ENCODE measurements around the gene DACT2.
"Not testable (repeated sequence)": the region's sequence is repeated elsewhere in the genome, so short reads cannot be mapped to it uniquely, and the experiment has no call there.

The DACT2 gene, protein sequence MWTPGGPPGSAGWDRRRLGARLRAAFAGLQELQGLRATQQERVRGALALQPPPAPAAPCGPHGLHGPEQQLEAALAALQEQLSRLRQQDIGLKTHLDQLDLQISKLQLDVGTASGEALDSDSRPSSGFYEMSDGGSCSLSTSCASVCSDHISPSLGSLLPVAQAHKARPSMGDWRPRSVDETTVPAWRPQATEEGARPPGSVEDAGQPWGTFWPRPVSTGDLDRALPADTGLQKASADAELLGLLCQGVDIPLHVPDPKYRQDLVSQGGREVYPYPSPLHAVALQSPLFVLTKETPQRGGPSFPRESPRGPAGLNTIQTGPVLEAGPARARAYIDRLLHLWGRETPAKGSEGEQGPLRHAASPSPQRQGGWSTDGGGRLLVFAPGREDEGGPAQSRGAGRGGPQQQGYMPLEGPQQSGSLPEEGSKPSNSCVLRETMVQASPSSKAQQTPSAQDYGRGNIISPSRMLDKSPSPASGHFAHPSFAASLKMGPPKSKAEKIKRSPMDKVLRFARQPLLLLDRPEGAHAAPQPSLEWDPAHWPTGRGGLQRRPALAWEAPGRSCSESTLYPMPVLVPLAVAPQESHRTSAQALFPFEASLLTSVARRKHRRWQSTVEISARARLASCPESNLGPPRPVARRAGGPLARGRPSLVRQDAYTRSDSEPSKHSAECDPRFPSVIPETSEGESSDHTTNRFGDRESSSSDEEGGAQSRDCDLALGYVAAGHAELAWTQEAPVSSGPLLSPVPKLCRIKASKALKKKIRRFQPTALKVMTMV

DNA sequence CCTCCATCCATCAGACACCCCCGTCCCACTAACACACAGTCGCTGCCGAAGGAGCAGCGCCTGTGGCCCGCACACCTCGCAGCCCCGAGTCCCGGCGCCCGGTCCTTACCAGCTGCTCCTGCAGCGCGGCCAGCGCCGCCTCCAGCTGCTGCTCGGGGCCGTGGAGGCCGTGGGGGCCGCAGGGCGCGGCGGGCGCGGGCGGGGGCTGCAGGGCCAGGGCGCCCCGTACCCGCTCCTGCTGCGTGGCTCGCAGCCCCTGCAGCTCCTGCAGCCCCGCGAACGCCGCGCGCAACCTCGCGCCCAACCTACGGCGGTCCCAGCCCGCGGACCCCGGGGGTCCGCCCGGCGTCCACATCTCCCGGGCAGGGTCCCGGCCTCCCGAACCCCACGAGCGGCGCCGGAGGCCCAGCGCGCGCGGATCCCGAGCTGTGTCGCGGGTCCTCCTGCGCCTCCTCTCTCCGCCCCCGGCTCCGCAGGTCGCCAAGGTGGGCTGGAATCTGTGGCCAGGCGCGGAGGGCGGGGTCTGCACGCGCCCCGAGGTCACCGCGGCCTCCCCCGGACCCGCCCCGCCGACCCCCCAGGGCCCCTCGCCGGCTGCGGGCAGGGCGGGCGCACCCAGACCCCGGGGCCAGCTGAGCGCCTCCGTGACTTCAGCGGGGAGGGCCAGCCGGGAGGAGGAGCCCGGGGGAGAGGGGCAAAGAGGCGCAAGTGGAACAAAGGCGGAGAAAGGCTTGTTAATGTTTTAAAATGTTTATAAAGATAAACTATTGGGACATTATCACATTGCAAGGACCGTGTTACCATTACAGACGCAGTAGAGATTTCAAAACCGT, at the start of gene DACT2:
DACT2 (minus strand) TSS at position 499 of the 833 bp plus-strand sequence; CDS start at position 355, 144 bp downstream.
- DNase-seq, result no peak

GRCh38 chr6:168368936-168369335, 49.4 kb upstream of the DACT2 start:
- no peak for DNase-seq

DNA sequence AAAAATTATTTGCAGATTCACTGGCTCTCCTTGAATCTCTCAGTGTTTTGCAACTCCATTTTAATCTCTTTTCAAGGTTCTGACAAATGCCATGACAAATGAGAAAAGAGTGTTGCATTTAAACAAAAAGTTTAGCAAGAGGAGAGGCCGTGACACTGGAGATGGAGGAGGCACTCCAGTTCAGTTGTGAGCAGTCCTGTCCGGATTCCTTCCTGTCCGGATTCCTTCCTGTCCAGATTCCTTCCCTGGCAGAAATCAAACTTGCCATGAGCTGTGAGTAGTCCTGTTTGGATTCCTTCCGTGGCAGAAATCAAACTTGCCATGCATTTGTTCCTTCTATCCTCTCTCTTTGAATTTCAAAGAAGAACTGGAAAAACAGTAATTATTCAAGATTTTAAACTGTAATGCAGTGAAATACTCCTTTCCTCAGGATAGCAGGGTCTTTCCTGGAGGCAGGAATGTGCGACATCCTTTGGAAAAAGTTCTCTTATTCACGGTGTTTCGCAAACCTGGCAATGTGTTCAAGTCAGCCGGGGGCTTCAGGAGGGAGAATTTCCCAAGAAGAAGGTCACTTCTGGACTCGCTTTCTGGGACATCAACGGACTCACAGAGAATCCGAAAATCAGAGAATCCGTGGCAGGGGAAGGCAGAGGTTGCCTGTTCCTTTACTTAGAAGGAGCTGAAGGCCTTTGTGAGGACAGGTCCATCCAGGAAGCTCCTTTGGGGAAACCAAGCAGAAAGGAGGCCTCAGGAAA, 48.7 kb upstream of the DACT2 start:
- no peak for DNase-seq

DNA sequence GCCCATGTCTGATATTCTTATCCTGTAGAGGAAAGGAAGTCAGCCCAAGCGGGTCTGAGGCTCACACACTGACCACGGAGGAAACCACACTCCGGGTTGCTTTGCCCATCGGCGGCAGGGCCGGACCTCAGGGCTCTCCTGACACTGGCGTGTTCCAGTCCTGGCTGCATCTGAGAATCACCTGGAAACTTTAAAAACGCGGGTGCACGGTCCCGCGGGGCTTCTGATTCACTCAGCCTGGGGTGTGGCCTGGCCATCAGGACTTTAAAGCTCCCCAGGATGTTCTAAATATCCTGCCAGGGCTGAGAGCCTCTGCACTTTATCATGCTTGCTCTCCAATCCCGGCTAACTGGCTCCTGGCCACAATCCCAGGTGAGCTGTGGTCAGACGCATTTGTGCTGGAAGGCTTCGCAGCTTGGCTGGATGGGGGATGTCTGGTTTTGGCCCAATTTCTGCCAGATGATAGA, 47.7 kb upstream of the DACT2 start:
- DNase-seq, result no peak

- no peak for DNase-seq
These were observed 46.9 kb upstream of the DACT2 start for GRCh38 chr6:168366473-168366872.

- no peak for DNase-seq
These were observed 46.0 kb upstream of the DACT2 start for GRCh38 chr6:168365422-168366165.

- no peak for DNase-seq
These were observed 45.3 kb upstream of the DACT2 start for GRCh38 chr6:168364793-168365421.

DNA sequence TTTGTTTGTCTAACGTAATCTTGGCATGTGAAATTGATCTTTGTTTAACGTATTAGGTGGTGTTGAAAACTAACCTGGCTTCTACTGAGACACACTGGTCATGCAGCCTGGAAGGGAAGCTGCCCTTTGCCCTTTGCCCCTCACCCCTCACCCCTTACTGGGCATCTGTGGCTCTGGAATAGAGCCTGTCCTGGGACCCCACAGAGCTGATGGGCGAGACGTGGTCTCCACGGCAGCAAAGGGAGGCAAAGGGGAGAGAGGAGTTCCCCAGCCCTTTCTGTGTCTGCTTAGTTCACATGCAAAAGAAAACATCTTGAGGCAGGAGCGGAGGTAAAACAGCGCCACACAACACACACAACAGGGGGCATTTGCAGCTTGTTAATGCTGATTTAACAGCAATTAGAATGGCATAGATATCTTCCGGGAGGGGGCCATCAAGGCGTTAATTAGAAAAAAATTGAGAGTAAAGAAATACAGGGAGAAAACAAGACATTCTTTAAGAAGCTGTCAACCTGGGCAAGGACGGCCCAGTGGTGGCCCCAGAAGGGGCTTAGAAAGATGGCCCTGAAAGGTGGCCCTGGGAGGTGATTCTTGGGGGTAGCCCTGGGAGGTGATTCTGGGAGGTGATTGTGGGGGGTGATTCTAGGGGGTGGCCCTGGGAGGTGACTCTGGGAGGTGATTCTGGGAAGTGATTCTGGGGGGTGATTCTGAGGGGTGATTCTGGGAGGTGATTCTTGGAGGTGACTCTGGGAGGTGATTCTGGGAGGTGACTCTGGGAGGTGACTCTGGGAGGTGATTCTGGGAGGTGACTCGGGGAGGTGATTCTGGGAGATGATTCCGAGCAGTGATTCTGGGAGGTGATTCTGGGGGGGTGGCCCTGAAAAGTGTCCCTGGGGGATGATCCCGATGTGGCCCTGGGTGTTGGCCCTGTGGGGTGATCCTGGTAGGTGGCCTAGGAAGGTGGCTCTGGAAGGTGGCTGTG, 44.5 kb upstream of the DACT2 start:
- DNase-seq, result no peak

DNA sequence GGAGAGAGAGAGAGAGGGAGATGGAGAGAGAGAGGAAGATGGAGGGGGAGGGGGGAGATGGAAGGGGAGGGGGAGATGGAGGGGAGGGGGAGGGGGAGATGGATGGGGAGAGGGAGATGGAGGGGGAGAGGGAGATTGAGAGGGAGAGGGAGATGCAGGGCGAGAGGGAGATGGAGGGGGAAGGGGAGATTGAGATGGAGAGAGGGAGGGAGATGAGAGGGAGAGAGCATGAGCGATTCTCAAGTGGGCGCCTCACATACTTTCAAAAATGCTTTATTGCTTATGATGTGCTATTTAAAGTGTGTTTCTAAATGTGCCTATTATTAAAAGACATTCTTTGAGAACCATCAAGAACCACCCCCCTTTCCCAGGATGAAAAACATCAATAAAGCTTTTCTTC, 43.7 kb upstream of the DACT2 start:
- DNase-seq, result no peak

DNA sequence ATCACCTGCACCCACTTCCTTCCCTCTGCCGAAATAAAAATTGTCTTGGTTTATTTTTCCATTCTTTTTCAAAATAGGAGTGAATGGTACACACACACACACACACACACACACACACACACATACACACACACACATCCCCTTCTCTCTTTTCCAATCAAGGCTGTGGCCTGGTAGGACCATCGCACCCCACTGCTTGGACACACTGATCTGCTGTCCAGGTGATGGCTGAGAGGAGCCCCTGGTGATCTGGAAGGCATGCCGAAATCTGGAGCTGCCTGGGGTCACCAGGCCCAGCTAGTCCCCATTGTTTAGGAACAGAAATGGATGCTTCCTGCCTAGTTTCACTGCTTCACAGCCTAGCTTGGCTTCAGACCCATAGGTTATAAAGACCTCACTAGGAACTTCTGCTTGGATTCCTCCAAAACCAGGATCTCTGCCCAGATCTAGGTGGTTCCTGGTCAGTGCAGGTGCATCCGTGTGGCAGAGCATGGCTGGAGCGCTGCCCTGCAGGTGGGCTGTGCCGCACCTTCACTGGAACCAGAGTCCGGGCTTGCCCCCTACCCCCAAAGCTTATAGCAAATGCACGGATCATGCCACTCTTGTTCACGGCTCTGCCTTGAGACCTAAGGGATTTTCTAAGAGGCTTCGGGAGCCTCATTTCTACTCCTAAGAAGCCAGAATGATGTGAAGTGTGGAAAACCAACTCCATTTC, 42.9 kb upstream of the DACT2 start:
- DNase-seq, result no peak

DNA sequence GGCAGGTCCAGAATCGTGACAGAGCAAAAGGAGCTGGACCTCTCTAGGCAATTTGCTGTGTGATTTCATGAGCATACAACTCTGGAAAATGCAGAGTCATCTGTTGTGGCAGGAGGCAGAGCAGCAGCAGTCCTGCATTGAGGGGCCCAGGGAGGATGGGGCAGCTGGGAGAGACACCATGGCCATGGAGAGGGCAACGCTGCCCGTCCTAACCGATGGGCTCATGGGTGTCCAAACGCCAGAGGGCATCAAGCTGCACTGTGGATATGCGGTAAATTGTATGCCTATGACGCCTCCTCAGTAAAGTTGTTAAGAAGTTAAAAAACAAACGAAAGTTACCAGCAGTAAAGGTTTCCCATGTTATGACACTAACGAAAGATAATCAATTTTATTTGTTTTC, 42.2 kb upstream of the DACT2 start:
- no peak for DNase-seq

- DNase-seq, result no peak
These were observed 40.2 kb upstream of the DACT2 start for GRCh38 chr6:168359794-168360193.

DNA sequence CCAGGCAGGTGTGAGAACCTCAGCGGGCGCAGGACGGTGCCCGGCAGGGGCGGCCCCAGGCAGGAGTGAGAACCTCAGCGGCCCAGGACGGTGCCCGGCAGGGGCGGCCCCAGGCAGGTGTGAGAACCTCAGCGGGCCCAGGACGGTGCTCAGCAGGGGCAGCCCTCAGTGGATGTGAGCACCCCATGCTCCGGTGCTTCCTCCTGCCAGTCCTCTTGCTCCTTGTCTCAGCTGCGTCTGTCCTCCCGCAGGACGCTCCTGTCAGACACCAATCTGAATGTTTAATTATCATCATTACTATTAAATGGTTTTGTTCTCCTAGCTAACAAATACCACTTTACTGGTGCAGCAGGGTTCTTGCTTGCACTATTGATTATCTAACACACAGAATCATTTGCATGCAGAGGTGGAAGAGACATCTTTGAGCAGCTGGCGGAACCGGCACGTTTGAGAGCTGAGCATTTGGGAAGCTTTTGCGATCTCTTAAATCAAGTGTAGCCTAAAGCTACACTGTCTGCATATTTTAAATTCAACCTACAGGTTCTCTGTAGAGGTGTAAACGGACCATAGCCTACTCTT, 39.4 kb upstream of the DACT2 start:
- no peak for DNase-seq

- DNase-seq, result not testable (repeated sequence)
These were observed 37.3 kb upstream of the DACT2 start for GRCh38 chr6:168356872-168357271.

GRCh38 chr6:168355716-168356522, 36.3 kb upstream of the DACT2 start:
- peak; percentile 24 to 38 for DNase-seq

DNA sequence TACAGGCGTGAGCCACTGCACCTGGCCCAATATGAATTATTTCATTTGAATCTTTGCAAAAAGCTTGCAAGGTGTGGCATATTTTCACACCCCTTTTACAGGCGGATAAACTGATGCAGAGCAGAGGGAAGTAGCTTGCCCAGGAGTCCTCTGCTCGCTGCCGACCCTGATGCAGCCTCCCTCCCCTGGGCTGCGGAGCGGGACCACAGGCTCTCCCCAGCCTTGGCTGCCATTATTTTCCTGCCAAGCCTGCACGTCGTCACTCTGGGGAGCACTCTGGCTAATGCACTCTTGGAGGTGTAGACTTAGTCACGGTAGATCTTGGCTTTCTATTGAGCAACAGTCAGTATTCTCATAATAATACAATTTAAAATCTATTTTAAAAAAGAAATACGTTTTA, 34.8 kb upstream of the DACT2 start:
- DNase-seq, result no peak

- DNase-seq, result no peak
These were observed 33.5 kb upstream of the DACT2 start for GRCh38 chr6:168353041-168353440.

DNA sequence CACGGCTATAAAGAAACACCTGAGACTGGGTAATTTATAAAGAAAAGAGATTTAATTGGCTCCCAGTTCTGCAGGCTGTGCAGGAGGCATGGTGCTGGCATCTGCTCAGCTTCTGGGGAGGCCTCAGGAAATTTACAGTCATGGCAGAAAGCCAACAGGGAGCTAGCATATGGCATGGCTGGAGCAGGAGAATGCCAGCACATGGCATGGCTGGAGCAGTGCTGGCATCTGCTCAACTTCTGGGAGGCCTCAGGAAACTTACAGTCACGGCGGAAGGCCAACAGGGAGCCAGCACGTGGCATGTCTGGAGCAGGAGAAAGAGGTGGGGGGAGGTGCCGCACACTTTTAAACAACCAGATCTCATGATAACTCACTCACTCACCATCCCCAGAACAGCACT, 32.5 kb upstream of the DACT2 start:
- no peak for DNase-seq

Data from activated CD4-positive, alpha-beta T cell treated with anti-CD3 and anti-CD28 coated beads, Interleukin-2, amount 50 U/mL, for 48 hours (primary cell).